Stimulated activated CD8-positive, alpha-beta memory T cell treated with anti-CD3 and anti-CD28 coated beads, Interleukin-12 subunit alpha, Interleukin-12 subunit beta, amount 100 ng/mL, for 4 hours (primary cell): ENCODE data around the gene PDE6G.

Experiments used
- DNase-seq: peaks from one replicate; pipeline ENCODE4 v3.0.0-alpha.2; 2020; ENCODE audit warnings: low read depth

PDE6G gene

GRCh38 chr17:81656118-81656743, at the start of gene PDE6G:
Gene PDE6G (minus strand): TSS chr17:81656542. CDS start chr17:81653305, 3,237 bp downstream.
- no peak for DNase-seq

GRCh38 chr17:81705518-81706231, 49.3 kb upstream of the PDE6G start:
- no peak for DNase-seq

GRCh38 chr17:81703747-81704654, 47.7 kb upstream of the PDE6G start:
- no peak for DNase-seq

GRCh38 chr17:81702934-81703746, 46.8 kb upstream of the PDE6G start, which contains the start of gene MRPL12:
Gene MRPL12 (plus strand): TSS chr17:81703367. CDS start chr17:81703502, 135 bp downstream.
- DNase-seq = peak; percentile 84

- no peak for DNase-seq
Measured at GRCh38 chr17:81701288-81702071, 45.1 kb upstream of the PDE6G start.

GRCh38 chr17:81700353-81701287, 44.3 kb upstream of the PDE6G start:
- DNase-seq = no peak

- no peak for DNase-seq
Measured at GRCh38 chr17:81697261-81698044, 41.1 kb upstream of the PDE6G start.

GRCh38 chr17:81696218-81696941, 40.0 kb upstream of the PDE6G start:
- DNase-seq = no peak

- DNase-seq = no peak
Measured at GRCh38 chr17:81695801-81696200, 39.5 kb upstream of the PDE6G start.

GRCh38 chr17:81695211-81695610, 38.9 kb upstream of the PDE6G start:
- no peak for DNase-seq

- no peak for DNase-seq
Measured at GRCh38 chr17:81694810-81695209, 38.5 kb upstream of the PDE6G start.

GRCh38 chr17:81693509-81694210, 37.3 kb upstream of the PDE6G start:
- DNase-seq = no peak

GRCh38 chr17:81691608-81692007, 35.3 kb upstream of the PDE6G start:
- DNase-seq = no peak

- DNase-seq = no peak
Measured at GRCh38 chr17:81691196-81691595, 34.9 kb upstream of the PDE6G start.

GRCh38 chr17:81690549-81690948, 34.2 kb upstream of the PDE6G start:
- no peak for DNase-seq

- no peak for DNase-seq
Measured at GRCh38 chr17:81690066-81690465, 33.7 kb upstream of the PDE6G start.

- DNase-seq = no peak
Measured at GRCh38 chr17:81688616-81689015, 32.3 kb upstream of the PDE6G start.
